Measurements from ENCODE around the gene DSN1.

Gene DSN1

GRCh38 chr20:36794116-36794474 lies 20.5 kb upstream of the DSN1 start:
- DNase-seq = no peak

- no peak for DNase-seq
Observed at GRCh38 chr20:36793294-36794115, 19.9 kb upstream of the DSN1 start.

GRCh38 chr20:36792422-36792821 lies 18.9 kb upstream of the DSN1 start:
- DNase-seq = no peak

- no peak for DNase-seq
Observed at GRCh38 chr20:36791862-36792261, 18.3 kb upstream of the DSN1 start.

GRCh38 chr20:36786663-36787062 lies 13.1 kb upstream of the DSN1 start:
- no peak for DNase-seq

- no peak for DNase-seq
Observed at GRCh38 chr20:36786246-36786645, 12.7 kb upstream of the DSN1 start.

GRCh38 chr20:36785308-36785707 lies 11.7 kb upstream of the DSN1 start:
- DNase-seq = no peak

GRCh38 chr20:36784900-36785299 lies 11.3 kb upstream of the DSN1 start:
- no peak for DNase-seq

- DNase-seq = no peak
Observed at GRCh38 chr20:36784116-36784515, 10.6 kb upstream of the DSN1 start.

GRCh38 chr20:36779656-36780025 lies 6.1 kb upstream of the DSN1 start:
- DNase-seq = no peak

GRCh38 chr20:36778831-36779655 lies 5.5 kb upstream of the DSN1 start:
- no peak for DNase-seq

GRCh38 chr20:36777576-36777975 lies 4.0 kb upstream of the DSN1 start:
- DNase-seq = no peak

GRCh38 chr20:36777167-36777566 lies 3.6 kb upstream of the DSN1 start:
- DNase-seq = no peak

GRCh38 chr20:36775826-36776225 lies 2.3 kb upstream of the DSN1 start:
- no peak for DNase-seq

GRCh38 chr20:36775196-36775595 lies 1.6 kb upstream of the DSN1 start:
- DNase-seq = no peak

GRCh38 chr20:36773107-36773596 lies 411 bp downstream of the DSN1 start:
- DNase-seq = no peak

GRCh38 chr20:36770680-36771079 lies 2.9 kb downstream of the DSN1 start:
- DNase-seq = no peak

- DNase-seq = no peak
Observed at GRCh38 chr20:36768768-36769430, 4.7 kb downstream of the DSN1 start.

GRCh38 chr20:36761125-36761524 lies 12.4 kb downstream of the DSN1 start:
- no peak for DNase-seq

GRCh38 chr20:36760647-36761046 lies 12.9 kb downstream of the DSN1 start:
- DNase-seq = no peak

GRCh38 chr20:36758276-36758675 lies 15.3 kb downstream of the DSN1 start:
- no peak for DNase-seq

GRCh38 chr20:36756496-36756895 lies 17.1 kb downstream of the DSN1 start:
- no peak for DNase-seq

GRCh38 chr20:36754656-36755222 lies 18.8 kb downstream of the DSN1 start:
- DNase-seq = no peak
